ENCODE results near the gene IL36G. TPM values are rescaled to one million over a fixed set of nuclear protein-coding genes. Genes with fewer than 3 reads are reported as not detected.

Gene IL36G
- total RNA-seq, 2 experiments from 2014 or later, result not detected

- ATAC-seq (ENCODE audit: poor library complexity), result peak; percentile 26
Observed at GRCh38 chr2:112941753-112942653, 35.8 kb upstream of the IL36G start.

GRCh38 chr2:112942654-112943002 lies 35.2 kb upstream of the IL36G start:
- Mint-ChIP-seq H3K36me3 (ENCODE audit: low read depth) (no peaks in the 10 kb centered on the region), H3K27ac (no peak overlapping the region), H3K4me3 (no peak overlapping the region), H3K27me3 (no peaks in the 10 kb centered on the region), H3K4me1 (ENCODE audit: low read depth) (no peaks in the 10 kb centered on the region), H3K9me3 (no peaks in the 10 kb centered on the region)
- Histone ChIP-seq H3K4me1 (ENCODE audit: insufficient read depth, low read length) (peaks cover 3% of the 10 kb centered on the region), H3K27ac (ENCODE audit: low read depth in 1 of 2, low read length in 2 of 2) (no peak overlapping the region), H3K4me3 (ENCODE audit: low read length) (no peak overlapping the region), H3K36me3 (ENCODE audit: insufficient read depth, low read length) (no peaks in the 10 kb centered on the region), H3K9me3 (ENCODE audit: control insufficient read depth in 1 of 2, insufficient read depth in 1 of 2, low read length in 2 of 2) (peaks cover 0 to 5% of the 10 kb centered on the region in 2 experiments), H3K27me3 (ENCODE audit: control insufficient read depth in 1 of 2, insufficient read depth in 2 of 2, low read length in 2 of 2) (peaks cover 0 to 1% of the 10 kb centered on the region in 2 experiments)
- CTCF ChIA-PET, result interaction anchor here (1.2 kb wide), 1 partner anchor 16 kb away, joined by 3 read pairs; no protein-coding TSS in a partner anchor
- POLR2A ChIA-PET, result no interaction called here
- DNase-seq, result no peak
- no peak for ATAC-seq (ENCODE audit: poor library complexity)
- no peak for TF ChIP-seq CTCF (IDR thresholded peaks at IDR 0.05)
- intact Hi-C loops (cut with DNase I, micrococcal nuclease), result no loop called here

More at GRCh38 chr2:112941753-112942653, 35.8 kb upstream of the IL36G start:
- POLR2A ChIA-PET, result no interaction called here
- H3K27me3 Mint-ChIP-seq, result no peaks in the 10 kb centered on the region
- H3K36me3 Mint-ChIP-seq (ENCODE audit: low read depth), result no peaks in the 10 kb centered on the region
- peak; percentile 27 for TF ChIP-seq CTCF (IDR thresholded peaks at IDR 0.05)
- no peak overlapping the region for H3K4me3 Mint-ChIP-seq
- H3K27me3 ChIP-seq (ENCODE audit: control insufficient read depth in 1 of 2, insufficient read depth in 2 of 2, low read length in 2 of 2), result no peaks in the 10 kb centered on the region
- DNase-seq, result peak; percentile 9 to 79 (median 37)
- intact Hi-C loops (cut with DNase I, micrococcal nuclease), result no loop called here
- no peaks in the 10 kb centered on the region for H3K9me3 Mint-ChIP-seq
- no peak overlapping the region for H3K4me3 ChIP-seq (ENCODE audit: low read length)
- H3K9me3 ChIP-seq (ENCODE audit: control insufficient read depth in 1 of 2, insufficient read depth in 1 of 2, low read length in 2 of 2), result peaks cover 0 to 5% of the 10 kb centered on the region in 2 experiments
- H3K27ac ChIP-seq (ENCODE audit: low read depth in 1 of 2, low read length in 2 of 2), result no peak overlapping the region
- H3K4me1 ChIP-seq (ENCODE audit: insufficient read depth, low read length), result peaks cover 3% of the 10 kb centered on the region
- no peak overlapping the region for H3K27ac Mint-ChIP-seq
- H3K36me3 ChIP-seq (ENCODE audit: insufficient read depth, low read length), result no peaks in the 10 kb centered on the region
- CTCF ChIA-PET, result interaction anchor here (1.0 to 1.7 kb wide), 2 partner anchors 57 to 192 kb away, joined by 4 to 7 read pairs; no protein-coding TSS in a partner anchor
- H3K4me1 Mint-ChIP-seq (ENCODE audit: low read depth), result no peaks in the 10 kb centered on the region

GRCh38 chr2:112944971-112945370 lies 32.8 kb upstream of the IL36G start:
- ATAC-seq (ENCODE audit: poor library complexity) (no peak), DNase-seq (no peak)
- POLR2A ChIA-PET, result no interaction called here
- H3K4me3 Mint-ChIP-seq, result no peak overlapping the region
- no peak overlapping the region for H3K27ac Mint-ChIP-seq
- Histone ChIP-seq H3K36me3 (ENCODE audit: insufficient read depth, low read length) (no peaks in the 10 kb centered on the region), H3K9me3 (ENCODE audit: control insufficient read depth in 1 of 2, insufficient read depth in 1 of 2, low read length in 2 of 2) (peaks cover 3 to 5% of the 10 kb centered on the region in 2 experiments), H3K27me3 (ENCODE audit: control insufficient read depth in 1 of 2, insufficient read depth in 2 of 2, low read length in 2 of 2) (peaks cover 0 to 6% of the 10 kb centered on the region in 2 experiments), H3K4me3 (ENCODE audit: low read length) (no peak overlapping the region), H3K4me1 (ENCODE audit: insufficient read depth, low read length) (peaks cover 3% of the 10 kb centered on the region), H3K27ac (ENCODE audit: low read depth in 1 of 2, low read length in 2 of 2) (no peak overlapping the region)
- no peaks in the 10 kb centered on the region for H3K4me1 Mint-ChIP-seq (ENCODE audit: low read depth)
- CTCF ChIA-PET, result no interaction called here
- intact Hi-C loops (cut with DNase I, micrococcal nuclease), result no loop called here
- H3K27me3 Mint-ChIP-seq, result peaks cover 7% of the 10 kb centered on the region
- TF ChIP-seq CTCF (IDR thresholded peaks at IDR 0.05), result no peak
- no peaks in the 10 kb centered on the region for H3K9me3 Mint-ChIP-seq
- no peaks in the 10 kb centered on the region for H3K36me3 Mint-ChIP-seq (ENCODE audit: low read depth)

All from CD4-positive, alpha-beta T cell (primary cell).